Suppressor macrophage treated with lipopolysaccharide for 1 hour (primary cell): ENCODE data around the gene ZNRF3.

Experiments
- DNase-seq, 3 donors: peaks; one replicate each; pipeline ENCODE4 v3.0.0-alpha.2; 2020 to 2022

The ZNRF3 gene

GRCh38 chr22:29098296-29098695 is 214.9 kb downstream of the ZNRF3 start:
- DNase-seq = no peak

- DNase-seq = no peak
Observed at GRCh38 chr22:29102300-29102699, 218.9 kb downstream of the ZNRF3 start.

DNA sequence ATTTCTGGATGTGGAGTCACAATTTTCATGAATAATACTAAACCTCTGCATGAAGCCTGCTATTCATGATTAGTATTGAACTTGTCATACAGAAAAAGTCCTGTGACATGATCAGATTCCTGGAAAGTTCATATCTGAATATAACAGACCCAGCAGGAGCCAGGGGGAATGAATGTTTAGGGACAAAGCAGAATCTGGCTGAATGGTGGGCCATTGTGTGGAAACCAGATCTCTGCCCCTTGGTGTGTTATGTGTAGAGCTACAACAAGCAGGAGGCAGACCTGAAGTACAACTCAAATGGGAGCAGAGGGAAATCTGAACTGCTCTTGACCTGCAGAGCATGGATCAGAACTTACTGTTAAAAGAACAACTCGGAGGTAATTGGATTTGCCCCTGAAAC is 219.7 kb downstream of the ZNRF3 start:
- no peak for DNase-seq

GRCh38 chr22:29105468-29105867 is 222.1 kb downstream of the ZNRF3 start:
- no peak for DNase-seq

DNA sequence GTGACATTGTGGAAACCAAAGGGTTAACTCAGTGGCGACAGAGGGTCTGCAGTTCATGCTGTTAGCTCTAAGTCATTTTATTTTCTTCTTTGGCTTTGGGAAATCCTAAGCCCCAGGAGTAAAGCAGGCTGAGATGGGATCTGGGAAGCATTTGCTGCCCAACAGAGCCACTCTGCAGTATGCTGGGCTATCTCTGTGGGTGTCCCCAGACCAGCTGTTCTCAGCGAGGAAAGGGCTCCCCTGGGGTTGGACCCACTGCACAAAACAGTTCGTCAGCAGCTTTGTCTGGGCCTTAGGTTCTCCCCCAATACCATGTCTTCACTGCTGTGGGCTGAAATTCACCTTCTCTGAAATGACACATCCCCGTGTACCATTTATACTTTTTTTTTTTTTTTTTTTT is 223.5 kb downstream of the ZNRF3 start:
- no peak for DNase-seq
